ENCODE measurements around the gene DOK1.

DOK1 gene

DNA sequence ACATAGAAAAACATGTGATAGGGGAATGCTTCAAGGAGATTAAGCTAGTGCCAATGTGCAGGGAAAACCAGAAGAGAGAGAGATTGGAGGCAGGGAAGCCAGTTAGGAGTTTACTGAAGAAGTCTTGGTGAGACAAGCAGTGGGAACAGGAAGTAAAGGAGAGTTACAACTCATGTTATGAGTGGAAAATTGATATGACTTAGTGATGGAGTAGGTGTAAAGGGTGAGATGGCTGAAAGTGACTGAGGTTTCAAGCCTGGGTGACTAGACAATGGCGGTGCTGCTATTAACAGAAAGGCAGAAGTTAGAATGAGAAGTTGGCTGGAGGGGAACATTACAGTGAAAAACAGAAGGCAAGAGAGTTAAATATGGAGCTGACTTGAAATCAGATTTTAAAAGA, 16.5 kb downstream of the DOK1 start:
- no peaks in the 10 kb centered on the region for H3K36me3 ChIP-seq (ENCODE audit: control insufficient read depth, insufficient read depth, low read length)
- H3K27me3 ChIP-seq (ENCODE audit: control insufficient read depth, insufficient read depth, low read length): no peaks in the 10 kb centered on the region
- H3K4me1 ChIP-seq (ENCODE audit: control insufficient read depth, insufficient read depth, low read length): no peaks in the 10 kb centered on the region
- H3K27ac ChIP-seq (ENCODE audit: low read depth, low read length): no peak overlapping the region
- H3K4me3 ChIP-seq (ENCODE audit: low read length): no peak overlapping the region
- H3K9ac ChIP-seq (ENCODE audit: low read length): no peak overlapping the region

DNA sequence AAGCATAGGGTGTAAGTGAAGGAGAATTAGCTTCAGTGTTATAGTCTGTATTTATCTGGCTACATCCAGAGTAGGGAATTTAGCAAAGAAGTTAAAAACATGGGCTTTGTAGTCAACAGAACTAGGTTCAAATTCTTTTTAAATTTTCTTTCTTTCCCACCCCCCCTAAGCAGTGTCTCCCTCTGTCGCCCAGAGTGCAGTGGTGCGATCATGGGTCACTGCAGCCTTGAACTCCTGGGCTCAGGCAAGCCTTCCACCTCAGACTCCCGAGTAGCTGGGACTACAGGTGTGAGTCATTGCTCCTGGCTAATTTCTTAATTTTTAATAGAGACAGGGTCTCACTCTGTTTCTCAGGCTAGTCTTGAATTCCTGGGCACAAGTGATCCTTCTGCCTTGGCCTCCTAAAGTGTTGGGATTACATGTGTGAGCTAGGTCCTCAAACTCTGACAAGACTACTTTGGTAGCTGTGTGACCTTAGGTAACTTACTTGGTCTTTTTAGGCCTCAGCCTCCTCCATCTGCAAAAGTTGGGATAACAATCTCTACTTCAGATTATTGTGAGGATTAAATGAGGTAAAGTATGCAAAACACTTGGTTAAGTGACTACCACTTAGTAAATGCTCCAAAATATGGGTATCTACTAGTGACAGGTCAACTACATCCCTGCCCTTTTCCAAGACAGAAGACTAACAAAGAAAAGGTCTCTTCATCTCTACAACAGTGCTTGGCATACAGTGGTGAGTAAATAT, 17.8 kb downstream of the DOK1 start:
- Histone ChIP-seq H3K4me1 (ENCODE audit: control insufficient read depth, insufficient read depth, low read length) (no peaks in the 10 kb centered on the region), H3K27me3 (ENCODE audit: control insufficient read depth, insufficient read depth, low read length) (no peaks in the 10 kb centered on the region), H3K27ac (ENCODE audit: low read depth, low read length) (no peak overlapping the region), H3K4me3 (ENCODE audit: low read length) (no peak overlapping the region), H3K9ac (ENCODE audit: low read length) (no peak overlapping the region), H3K36me3 (ENCODE audit: control insufficient read depth, insufficient read depth, low read length) (no peaks in the 10 kb centered on the region)

DNA sequence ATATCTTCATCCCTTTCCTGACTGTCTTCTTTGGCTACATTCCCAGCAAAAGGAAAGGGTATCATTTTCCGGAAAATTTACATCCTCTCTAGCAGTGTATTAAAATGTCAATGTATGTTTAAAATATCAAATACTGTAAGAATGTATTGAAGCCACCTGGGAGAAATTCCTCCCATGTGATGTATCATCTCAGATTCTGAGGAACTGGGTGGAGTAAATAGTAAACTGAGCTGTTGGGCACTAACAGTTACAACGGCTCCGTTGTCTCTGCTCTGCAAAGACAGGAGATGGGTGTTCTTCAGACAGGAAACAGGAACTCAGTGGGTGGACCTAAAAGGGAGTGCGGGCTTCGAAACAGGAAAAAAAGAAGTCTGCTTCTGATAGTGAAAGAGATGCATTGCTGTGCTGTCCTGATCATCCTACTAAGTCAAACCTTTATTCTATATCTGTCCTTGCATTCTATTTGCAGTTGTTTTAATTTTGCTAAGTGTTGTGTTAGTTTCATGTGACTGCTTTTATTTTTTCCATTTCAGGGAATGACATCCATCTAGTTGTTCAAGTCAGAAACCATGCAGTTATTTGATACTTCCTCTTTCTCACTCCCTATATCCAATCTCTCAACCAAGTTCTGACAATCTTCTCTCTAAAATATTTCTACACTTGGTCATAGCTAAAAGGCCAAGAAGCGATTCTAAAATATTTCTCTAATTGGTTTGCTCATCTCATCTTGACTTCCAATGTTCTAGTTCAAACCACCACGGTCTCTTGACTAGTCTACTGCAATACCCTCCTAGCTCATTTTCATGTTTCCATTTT, 19.4 kb downstream of the DOK1 start:
- no peak overlapping the region for H3K27ac ChIP-seq (ENCODE audit: low read depth, low read length)
- H3K9ac ChIP-seq (ENCODE audit: low read length): no peak overlapping the region
- no peak overlapping the region for H3K4me3 ChIP-seq (ENCODE audit: low read length)

DNA sequence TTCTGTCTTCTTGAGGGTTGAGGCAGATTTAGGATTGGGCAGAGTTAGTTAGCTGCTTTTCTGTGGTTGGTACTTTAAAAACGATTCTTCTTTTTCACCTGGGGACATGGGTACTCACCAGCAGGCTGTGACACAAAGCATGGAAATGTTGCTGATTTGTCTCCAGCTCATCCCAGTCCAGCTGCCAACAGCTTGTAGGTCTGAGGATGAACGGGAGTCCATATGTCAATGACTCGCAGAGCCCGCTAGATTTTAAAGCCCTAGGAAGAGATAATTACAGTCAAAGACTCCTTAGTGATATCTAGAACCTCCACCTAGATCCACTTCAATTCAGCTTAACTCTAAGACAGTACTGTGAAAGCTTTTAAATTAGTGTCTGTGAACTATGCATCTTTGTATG, 20.8 kb downstream of the DOK1 start:
- H3K27ac ChIP-seq (ENCODE audit: low read depth, low read length): no peak overlapping the region
- no peaks in the 10 kb centered on the region for H3K27me3 ChIP-seq (ENCODE audit: control insufficient read depth, insufficient read depth, low read length)
- H3K9ac ChIP-seq (ENCODE audit: low read length): no peak overlapping the region
- H3K4me3 ChIP-seq (ENCODE audit: low read length): no peak overlapping the region
- no peaks in the 10 kb centered on the region for H3K4me1 ChIP-seq (ENCODE audit: control insufficient read depth, insufficient read depth, low read length)
- no peaks in the 10 kb centered on the region for H3K36me3 ChIP-seq (ENCODE audit: control insufficient read depth, insufficient read depth, low read length)

More for the DNA sequence above, 19.4 kb downstream of the DOK1 start:
- no peaks in the 10 kb centered on the region for H3K36me3 ChIP-seq (ENCODE audit: control insufficient read depth, insufficient read depth, low read length)
- H3K27me3 ChIP-seq (ENCODE audit: control insufficient read depth, insufficient read depth, low read length): no peaks in the 10 kb centered on the region
- no peaks in the 10 kb centered on the region for H3K4me1 ChIP-seq (ENCODE audit: control insufficient read depth, insufficient read depth, low read length)

DNA sequence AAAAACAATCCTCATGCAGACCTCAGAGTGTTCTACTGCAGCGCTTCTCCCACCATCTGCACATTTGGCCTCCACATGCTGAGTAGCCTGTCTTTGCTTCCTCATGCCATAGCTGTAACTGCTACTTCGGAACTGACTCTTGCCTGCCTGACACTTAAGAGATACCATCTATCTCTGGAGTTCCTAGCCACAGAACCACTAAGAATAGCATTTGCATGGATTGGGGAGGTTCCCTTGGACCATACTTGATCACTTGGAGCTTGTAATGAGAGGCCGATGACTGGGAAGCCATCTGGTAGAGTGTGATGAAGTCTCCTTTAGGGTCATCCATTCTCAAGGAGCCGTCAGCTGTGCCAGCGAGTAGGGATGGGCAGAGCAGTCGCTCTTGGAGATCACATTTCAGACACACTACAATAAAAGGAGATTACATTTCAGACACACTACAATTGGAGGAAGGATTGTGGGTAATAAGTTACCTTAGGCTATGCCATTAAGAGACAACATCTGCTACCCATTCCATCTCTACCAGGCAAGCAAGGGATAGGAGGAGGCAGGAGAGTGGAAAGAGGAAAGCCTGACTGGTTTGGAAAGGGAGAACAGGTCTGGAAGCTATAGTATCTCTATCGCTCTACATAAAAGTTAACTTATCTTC, 21.8 kb downstream of the DOK1 start:
- H3K4me3 ChIP-seq (ENCODE audit: low read length): no peak overlapping the region
- H3K4me1 ChIP-seq (ENCODE audit: control insufficient read depth, insufficient read depth, low read length): no peaks in the 10 kb centered on the region
- no peak overlapping the region for H3K27ac ChIP-seq (ENCODE audit: low read depth, low read length)
- H3K27me3 ChIP-seq (ENCODE audit: control insufficient read depth, insufficient read depth, low read length): no peaks in the 10 kb centered on the region
- H3K9ac ChIP-seq (ENCODE audit: low read length): no peak overlapping the region
- no peaks in the 10 kb centered on the region for H3K36me3 ChIP-seq (ENCODE audit: control insufficient read depth, insufficient read depth, low read length)

DNA sequence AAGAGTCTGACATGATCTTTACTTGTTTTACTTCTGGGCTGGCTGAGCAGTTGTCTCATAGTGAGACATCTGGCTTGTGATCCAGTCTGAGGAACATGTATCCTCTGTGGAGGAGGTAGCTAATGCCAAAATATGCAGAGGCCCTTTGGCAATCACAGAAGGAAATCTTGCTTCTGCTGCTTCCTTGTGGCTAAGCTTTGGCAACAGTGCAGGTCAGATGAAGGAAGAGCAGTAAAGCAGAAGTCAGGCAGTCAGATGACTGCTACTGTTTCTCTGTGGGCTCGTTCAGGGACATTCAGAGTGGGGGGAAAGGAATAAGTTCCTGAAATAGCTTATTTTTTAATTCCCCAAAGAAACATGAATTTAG, 22.3 kb downstream of the DOK1 start:
- H3K4me3 ChIP-seq (ENCODE audit: low read length): no peak overlapping the region
- H3K36me3 ChIP-seq (ENCODE audit: control insufficient read depth, insufficient read depth, low read length): no peaks in the 10 kb centered on the region
- H3K4me1 ChIP-seq (ENCODE audit: control insufficient read depth, insufficient read depth, low read length): no peaks in the 10 kb centered on the region
- no peak overlapping the region for H3K9ac ChIP-seq (ENCODE audit: low read length)
- no peak overlapping the region for H3K27ac ChIP-seq (ENCODE audit: low read depth, low read length)
- H3K27me3 ChIP-seq (ENCODE audit: control insufficient read depth, insufficient read depth, low read length): no peaks in the 10 kb centered on the region

DNA sequence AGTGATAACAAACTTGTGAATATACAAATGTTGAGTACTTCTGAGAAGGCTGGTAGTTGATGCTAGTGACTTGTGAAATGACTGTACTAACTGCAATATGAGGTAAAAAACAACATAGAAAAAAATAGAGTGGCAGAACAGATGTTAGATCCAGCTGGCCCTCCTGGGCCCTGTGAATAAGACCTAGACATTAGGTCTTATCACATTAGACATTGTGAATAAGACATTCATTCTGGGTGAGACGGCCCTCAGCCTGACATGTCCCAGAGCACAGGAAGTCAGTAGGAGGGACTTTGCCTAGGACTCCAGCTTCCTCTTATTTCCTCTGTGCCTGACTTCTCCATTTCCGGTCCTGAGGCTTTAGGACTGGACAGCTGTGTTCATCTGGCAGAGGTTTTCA, 22.9 kb downstream of the DOK1 start:
- Histone ChIP-seq H3K4me3 (ENCODE audit: low read length) (no peak overlapping the region), H3K36me3 (ENCODE audit: control insufficient read depth, insufficient read depth, low read length) (no peaks in the 10 kb centered on the region), H3K4me1 (ENCODE audit: control insufficient read depth, insufficient read depth, low read length) (no peaks in the 10 kb centered on the region), H3K27ac (ENCODE audit: low read depth, low read length) (no peak overlapping the region), H3K27me3 (ENCODE audit: control insufficient read depth, insufficient read depth, low read length) (no peaks in the 10 kb centered on the region), H3K9ac (ENCODE audit: low read length) (no peak overlapping the region)

DNA sequence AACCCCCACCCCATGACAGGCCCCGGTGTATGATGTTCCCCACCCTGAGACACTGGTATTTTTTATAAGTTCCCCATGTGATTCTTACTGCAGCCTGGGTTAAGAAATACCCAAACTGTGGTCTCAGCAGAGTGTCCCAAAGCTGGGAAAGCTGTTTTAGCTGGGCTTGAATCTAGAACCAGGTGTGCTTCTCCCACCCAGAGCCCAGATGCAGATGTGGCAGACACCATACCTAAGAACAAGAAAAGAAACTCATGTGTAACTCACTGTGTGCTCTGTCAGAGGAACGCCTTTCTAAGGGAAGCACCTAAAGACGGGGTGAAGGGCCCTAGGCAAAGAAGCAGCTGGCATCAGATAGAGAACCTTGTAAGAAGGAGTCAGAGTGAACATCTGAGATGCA, 23.9 kb downstream of the DOK1 start:
- no peak overlapping the region for H3K9ac ChIP-seq (ENCODE audit: low read length)
- no peak overlapping the region for H3K27ac ChIP-seq (ENCODE audit: low read depth, low read length)
- no peaks in the 10 kb centered on the region for H3K27me3 ChIP-seq (ENCODE audit: control insufficient read depth, insufficient read depth, low read length)
- no peaks in the 10 kb centered on the region for H3K36me3 ChIP-seq (ENCODE audit: control insufficient read depth, insufficient read depth, low read length)
- no peak overlapping the region for H3K4me3 ChIP-seq (ENCODE audit: low read length)
- H3K4me1 ChIP-seq (ENCODE audit: control insufficient read depth, insufficient read depth, low read length): no peaks in the 10 kb centered on the region

DNA sequence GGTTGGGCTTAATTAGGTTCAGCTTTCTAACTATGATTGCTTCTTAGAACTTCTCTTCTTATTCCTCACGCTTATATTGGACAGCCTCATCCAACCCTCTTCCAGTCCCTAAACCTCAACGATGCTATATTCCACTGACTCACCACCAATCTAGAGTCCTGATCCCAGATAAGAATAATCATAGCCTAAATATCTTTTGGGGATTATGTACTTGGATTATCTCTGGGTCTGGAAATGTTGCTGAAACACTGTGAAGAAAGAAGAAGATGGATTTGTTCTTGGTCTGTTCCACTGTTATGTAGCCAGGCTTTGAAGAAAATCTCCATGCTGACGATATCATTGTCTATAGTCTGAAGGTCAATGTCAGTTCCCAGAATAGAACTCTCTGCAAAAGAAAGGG, 26.9 kb downstream of the DOK1 start:
- no peak overlapping the region for H3K4me3 ChIP-seq (ENCODE audit: low read length)
- H3K36me3 ChIP-seq (ENCODE audit: control insufficient read depth, insufficient read depth, low read length): no peaks in the 10 kb centered on the region
- no peaks in the 10 kb centered on the region for H3K4me1 ChIP-seq (ENCODE audit: control insufficient read depth, insufficient read depth, low read length)
- no peaks in the 10 kb centered on the region for H3K27me3 ChIP-seq (ENCODE audit: control insufficient read depth, insufficient read depth, low read length)
- H3K27ac ChIP-seq (ENCODE audit: low read depth, low read length): no peak overlapping the region
- no peak overlapping the region for H3K9ac ChIP-seq (ENCODE audit: low read length)

DNA sequence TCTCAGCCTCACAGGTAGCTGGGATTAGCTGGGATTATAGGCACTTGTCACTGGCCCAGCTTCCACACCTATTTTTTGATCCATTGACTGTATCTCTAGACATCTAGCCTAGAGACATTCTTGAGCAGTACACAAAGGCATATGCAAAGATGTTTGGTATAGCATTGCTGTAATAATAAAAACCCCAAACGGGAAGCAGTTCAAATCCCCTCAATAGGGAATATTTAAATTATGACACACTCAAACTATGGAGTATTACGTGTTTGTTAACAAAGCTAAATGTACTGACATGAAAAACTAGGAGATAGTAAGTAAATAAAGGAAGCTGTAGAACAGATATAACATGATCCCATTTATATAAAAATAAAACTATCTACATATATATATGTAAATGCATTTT, 27.7 kb downstream of the DOK1 start:
- no peak overlapping the region for H3K27ac ChIP-seq (ENCODE audit: low read depth, low read length)
- no peaks in the 10 kb centered on the region for H3K27me3 ChIP-seq (ENCODE audit: control insufficient read depth, insufficient read depth, low read length)
- H3K4me3 ChIP-seq (ENCODE audit: low read length): no peak overlapping the region
- no peaks in the 10 kb centered on the region for H3K36me3 ChIP-seq (ENCODE audit: control insufficient read depth, insufficient read depth, low read length)
- H3K4me1 ChIP-seq (ENCODE audit: control insufficient read depth, insufficient read depth, low read length): no peaks in the 10 kb centered on the region
- H3K9ac ChIP-seq (ENCODE audit: low read length): no peak overlapping the region

DNA sequence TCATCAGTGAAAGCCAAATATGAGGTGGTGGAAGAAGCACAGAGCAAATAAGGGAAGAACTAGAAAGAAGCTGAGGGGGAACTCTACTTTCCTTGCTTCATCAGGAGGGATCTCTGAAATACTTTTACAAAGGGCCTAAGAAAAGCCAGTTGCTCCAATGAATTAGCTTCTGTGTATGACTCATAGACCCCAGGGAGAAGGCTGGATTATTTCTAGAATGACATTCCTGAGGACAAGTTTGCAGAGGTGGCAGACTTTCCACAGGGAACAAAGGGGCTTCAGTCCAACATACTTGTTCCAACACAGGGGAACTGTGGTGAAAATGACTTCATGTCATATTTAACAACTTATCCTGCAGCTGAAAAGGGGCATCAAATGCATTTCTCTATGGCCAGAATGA, 29.0 kb downstream of the DOK1 start:
- Histone ChIP-seq H3K9ac (ENCODE audit: low read length) (no peak overlapping the region), H3K4me3 (ENCODE audit: low read length) (no peak overlapping the region), H3K27me3 (ENCODE audit: control insufficient read depth, insufficient read depth, low read length) (no peaks in the 10 kb centered on the region)

DNA sequence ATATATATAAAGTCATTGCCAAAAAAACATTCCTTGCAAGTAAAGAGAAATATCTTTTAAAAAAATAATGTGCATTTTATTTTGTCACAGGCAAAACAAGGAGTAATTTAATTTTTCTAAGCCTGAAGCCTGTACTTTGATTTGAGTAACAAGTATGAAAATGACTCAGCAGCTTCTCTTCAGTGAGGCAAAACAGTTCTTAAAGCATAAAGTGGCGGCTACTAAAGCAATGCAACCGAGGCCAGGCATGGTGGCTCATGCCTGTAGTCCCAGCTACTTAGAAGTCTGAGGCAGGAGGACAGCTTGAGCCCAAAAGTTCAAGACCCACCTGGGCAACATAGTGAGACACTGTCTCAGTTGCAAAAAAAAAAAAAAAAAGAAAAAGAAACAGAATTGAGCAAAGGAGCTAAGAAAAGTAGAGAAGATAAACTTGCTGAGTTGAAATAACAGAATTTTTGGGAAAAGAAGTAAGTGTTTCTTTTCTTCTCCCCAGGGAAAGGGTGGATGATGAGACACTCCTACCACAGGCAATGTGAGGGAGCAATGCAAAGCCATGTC, 29.6 kb downstream of the DOK1 start:
- Histone ChIP-seq H3K9ac (ENCODE audit: low read length) (no peak overlapping the region), H3K4me1 (ENCODE audit: control insufficient read depth, insufficient read depth, low read length) (no peaks in the 10 kb centered on the region), H3K27me3 (ENCODE audit: control insufficient read depth, insufficient read depth, low read length) (no peaks in the 10 kb centered on the region), H3K36me3 (ENCODE audit: control insufficient read depth, insufficient read depth, low read length) (no peaks in the 10 kb centered on the region), H3K27ac (ENCODE audit: low read depth, low read length) (no peak overlapping the region), H3K4me3 (ENCODE audit: low read length) (no peak overlapping the region)

More for the DNA sequence above, 29.0 kb downstream of the DOK1 start:
- no peaks in the 10 kb centered on the region for H3K4me1 ChIP-seq (ENCODE audit: control insufficient read depth, insufficient read depth, low read length)
- H3K27ac ChIP-seq (ENCODE audit: low read depth, low read length): no peak overlapping the region
- no peaks in the 10 kb centered on the region for H3K36me3 ChIP-seq (ENCODE audit: control insufficient read depth, insufficient read depth, low read length)

Data from rectal smooth muscle tissue (tissue), 1 donor.